DLD1 (cell line): ENCODE measurements around the gene C9orf85.
"Not testable (repeated sequence)": the region's sequence is repeated elsewhere in the genome, so short reads cannot be mapped to it uniquely, and the experiment has no call there.

Source experiments
- in situ Hi-C: cut with HindIII; loops from 2 replicates; pipeline ENCODE4 v1.10.0; 2017; ENCODE audit warnings: low sequenced_read_pairs

The C9orf85 gene

DNA sequence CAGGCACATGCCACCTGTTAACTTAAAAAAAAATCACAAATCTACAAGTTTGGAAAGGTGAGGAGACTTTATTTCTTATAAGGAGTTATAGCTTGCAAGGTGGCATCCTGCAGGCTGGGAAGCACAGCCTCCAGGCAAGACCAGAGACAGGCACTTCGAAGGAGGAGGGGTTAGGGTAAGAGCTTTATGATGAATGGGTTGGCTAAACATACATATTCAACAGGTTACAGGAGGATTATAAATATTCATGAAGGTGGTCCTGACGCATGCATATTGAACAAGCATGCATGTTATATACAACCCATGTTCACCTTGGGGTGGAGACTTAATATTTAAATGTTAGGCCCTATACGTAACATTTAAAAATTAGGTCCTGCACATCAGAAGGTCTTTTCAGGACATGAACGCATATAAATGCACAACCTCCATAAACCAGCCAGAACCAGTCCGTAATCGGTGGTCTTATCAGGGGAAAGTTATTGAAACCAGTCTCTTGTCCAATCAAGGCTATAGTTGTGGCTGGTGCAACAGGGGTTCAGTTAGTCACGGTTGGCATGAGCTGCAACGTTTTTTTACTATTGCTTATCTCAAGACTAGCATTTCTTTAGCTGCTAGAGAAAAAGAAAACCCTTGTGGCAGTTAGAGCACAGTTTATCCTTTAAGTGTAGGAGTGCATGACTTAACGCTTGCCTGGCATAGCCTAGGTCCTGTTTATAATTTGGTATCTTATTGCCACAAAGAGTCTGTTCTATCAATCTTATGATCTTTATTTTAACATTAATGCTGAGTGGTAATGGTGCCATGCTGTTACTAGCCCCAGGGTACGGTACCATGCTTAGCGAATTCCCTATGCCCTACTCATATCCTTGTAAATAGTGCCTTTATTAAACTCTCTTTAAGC is 76.3 kb downstream of the C9orf85 start:
- in situ Hi-C loops = no loop called here

GRCh38 chr9:71990466-71990865 is 79.0 kb downstream of the C9orf85 start:
- in situ Hi-C loops = no loop called here

- in situ Hi-C loops = no loop called here
Observed at GRCh38 chr9:72005451-72005850, 94.0 kb downstream of the C9orf85 start.

- in situ Hi-C loops = no loop called here
Observed at GRCh38 chr9:72006501-72006900, 95.1 kb downstream of the C9orf85 start.

DNA sequence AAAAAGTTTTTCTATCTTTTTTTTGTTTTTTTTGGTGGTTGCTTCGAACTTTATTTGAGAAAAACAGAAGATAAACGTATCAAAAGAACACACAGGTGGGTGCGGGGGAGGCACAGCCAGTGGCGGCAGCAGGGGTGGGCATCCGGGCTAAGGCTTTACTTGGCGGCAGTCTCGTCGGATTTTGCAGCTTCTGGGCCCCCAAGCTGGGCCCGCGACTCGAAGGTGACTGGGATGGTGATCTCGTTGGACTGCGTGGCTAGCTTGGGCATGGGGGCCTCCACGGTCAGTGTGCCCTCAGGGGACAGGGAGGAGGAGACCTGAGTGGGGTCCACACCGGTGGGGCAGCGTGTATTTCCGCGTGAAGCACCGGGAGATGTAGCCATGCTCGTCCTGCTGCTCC is 96.3 kb downstream of the C9orf85 start:
- in situ Hi-C loops = not testable (repeated sequence)

DNA sequence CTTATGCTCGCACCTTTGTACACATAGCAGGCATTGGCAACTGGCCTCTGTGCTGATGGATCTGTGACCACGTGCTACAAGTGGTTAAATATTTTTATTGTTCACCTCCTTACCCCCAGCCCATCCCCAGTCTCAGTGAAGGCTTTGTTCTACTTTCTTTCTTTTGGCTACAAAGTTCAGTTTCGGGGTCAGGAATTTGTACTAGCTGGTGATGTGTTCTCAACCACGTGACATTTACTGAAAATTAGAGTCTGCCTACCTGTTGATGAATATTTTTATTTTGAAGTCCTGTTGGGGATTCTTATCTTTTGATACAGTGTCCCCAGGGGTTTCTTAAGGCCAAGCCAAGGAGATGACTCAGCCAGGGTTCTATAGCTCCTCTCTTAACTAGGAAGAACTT is 101.2 kb downstream of the C9orf85 start:
- in situ Hi-C loops = no loop called here

- in situ Hi-C loops = no loop called here
Observed at GRCh38 chr9:72013292-72013760, 101.9 kb downstream of the C9orf85 start.

DNA sequence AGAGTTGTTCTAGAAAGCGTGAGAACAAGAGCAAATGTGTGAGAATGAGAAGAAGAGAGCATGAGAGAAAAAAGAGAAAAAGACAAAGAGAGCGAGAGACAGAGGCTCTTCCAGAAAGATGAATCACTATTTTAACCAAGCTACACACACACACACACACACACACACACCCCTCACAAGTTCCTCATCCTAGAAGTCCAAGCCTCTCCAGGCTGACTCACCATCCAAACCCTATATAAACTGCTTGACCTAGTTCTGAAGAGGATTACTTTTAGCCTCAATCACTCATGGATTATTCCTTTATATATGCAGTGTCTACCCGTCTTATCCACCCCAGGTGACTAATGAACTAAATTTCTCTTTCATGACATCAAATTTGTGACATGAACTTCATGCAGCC is 111.4 kb downstream of the C9orf85 start:
- in situ Hi-C loops = loop anchor here (10.0 kb wide), 1 partner anchor 198 kb away; no protein-coding TSS in a partner anchor
